ENCODE measurements around the gene IQGAP3.

Gene IQGAP3

GRCh38 chr1:156489166-156489934 is 83.0 kb downstream of the IQGAP3 start:
- DNase-seq (ENCODE audit: extremely low spot score, insufficient read length, low read depth) (no peak), FAIRE-seq (no peak)

DNA sequence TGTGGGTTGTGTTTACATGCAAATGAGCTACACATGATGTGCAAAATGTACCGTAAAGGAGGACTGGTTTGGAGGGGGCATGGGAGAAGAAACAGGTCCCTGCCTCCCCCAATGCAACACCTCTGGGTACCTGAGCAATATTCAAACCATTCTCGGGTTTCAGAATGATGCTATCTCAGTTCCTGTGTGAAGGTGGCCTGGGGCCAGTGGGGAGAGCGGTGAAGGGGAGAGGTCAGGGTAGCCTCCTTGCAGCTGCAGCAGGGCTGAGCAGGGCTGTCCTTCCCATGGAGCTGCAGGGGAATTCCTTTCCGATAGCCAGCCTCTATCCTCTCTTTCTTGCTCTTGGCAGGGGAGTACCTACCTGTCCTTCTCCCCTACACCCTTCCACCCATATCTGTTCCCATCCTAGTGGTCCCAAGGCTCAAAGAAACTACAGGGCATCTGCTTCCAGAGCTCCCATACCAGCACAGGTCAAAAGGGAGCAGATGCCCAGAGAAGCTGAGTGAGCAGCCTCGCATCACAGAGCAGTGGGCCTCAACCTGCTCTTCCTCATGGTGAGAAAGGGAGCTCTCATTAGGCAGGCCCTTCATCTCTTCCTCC is 83.7 kb downstream of the IQGAP3 start:
- FAIRE-seq = peak; percentile 97
- no peak for DNase-seq (ENCODE audit: extremely low spot score, insufficient read length, low read depth)

DNA sequence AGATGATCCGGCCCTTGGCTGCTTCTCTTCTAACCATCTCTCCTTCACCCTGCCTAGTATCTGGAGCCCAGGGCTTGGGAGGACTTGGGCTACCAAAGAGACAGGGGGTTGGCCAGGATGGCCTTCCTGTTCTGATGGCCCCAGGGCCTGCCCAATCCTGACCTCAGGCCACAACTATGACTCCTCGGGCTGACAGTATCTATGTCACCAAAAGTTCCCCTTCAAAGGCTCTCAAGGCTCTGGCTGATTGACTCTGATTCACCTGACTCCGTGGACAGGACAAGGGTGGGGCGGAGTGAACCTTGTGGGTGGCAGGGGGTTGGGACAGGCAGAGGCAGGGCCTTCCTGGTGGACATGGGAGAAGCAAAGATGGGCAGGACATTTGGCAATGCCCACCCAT is 84.5 kb downstream of the IQGAP3 start:
- FAIRE-seq (peak; percentile 78), DNase-seq (ENCODE audit: extremely low spot score, insufficient read length, low read depth) (no peak)

DNA sequence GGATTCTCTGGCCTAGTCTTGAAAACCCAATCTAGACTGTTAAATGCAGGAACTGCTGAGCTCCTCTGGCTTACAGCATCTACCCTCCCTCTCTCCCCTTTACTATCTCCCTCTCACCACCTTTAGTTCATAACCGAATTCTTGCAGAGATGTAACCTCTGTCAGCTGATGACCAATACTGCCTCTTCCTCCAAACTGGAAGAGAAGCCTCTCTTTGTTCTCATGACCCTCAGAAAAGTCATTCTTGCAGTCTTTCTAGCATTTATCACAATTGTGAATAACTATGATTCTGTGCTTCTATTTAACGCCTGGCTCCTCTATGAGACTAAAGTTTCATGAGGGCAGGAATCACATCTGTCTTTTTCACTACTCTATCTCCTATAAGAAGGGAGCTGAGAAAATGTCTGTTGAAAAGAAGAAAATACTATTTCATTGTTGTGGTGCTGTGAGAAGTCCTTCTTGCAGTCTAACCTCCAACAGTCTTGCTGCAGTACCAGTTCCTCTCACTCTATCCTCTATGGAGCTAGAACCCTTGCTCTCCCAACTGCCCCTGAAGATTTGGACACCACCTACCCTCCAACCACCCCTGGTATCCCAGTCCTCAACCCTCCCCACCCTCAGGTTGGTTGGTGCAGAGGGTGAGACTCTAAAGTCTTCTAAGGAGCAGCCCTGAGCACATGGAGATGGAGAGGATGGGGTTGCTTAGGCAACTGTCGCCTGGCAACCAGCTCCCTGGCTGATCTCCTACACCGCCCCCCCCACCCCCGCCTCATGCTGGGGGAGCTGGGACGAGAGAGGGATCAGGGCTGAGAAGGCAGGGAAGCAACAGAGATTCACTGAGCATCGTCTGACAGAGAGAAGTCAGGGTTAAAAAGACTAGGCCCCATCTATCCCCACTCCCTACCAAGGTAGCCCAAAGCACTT is 85.7 kb downstream of the IQGAP3 start:
- DNase-seq (ENCODE audit: extremely low spot score, insufficient read length, low read depth) = no peak
- no peak for FAIRE-seq

DNA sequence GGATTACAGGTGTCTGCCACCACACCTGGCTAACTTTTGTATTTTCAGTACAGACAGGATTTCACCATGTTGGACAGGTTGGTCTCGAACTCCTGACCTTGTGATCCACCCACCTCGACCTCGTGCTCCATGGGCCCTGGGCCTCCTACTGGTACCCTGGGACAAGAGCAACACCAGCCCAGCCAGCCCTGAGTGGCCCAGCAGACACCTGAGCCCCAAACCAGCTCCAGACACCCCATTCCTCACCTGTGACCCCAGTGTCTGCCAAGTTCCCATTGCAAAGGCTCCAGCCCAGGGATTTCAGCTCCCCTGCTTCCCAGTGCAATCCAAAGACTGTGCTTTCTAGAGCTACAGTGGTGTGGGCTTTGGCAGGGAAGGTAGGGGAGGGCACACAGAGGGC is 86.4 kb downstream of the IQGAP3 start:
- FAIRE-seq = no peak
- DNase-seq (ENCODE audit: extremely low spot score, insufficient read length, low read depth) = no peak

DNA sequence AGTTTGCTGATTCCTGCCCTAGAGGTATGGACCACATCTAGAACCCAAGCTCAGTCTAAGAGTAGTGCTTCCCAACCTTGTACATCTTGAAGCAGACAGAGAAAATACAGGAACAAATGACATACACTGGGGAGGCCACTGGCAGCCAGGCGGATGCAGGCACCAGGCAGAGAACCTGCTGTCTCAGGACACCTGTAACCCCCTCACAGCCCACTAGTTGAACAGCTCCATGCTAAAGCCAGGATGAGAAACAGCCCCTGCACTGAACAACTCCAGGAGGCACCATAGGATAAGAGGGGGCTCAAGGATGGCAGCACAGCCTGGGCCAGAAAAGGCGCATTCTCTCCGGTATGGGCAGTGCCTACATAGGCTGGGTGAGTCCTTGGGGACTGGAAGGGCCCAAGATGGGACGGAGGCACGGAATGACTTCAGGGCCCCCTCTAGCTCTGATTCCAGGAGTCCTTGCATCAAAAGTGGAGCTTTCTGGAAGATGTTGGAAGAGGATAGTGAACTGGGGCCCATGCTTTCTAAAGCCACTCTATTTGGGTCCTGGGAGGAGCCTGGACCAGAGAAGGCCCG is 87.8 kb downstream of the IQGAP3 start:
- FAIRE-seq = no peak

GRCh38 chr1:156483397-156483796 is 89.0 kb downstream of the IQGAP3 start:
- FAIRE-seq (no peak), DNase-seq (ENCODE audit: extremely low spot score, insufficient read length, low read depth) (no peak)

More for the DNA sequence above, 87.8 kb downstream of the IQGAP3 start:
- no peak for DNase-seq (ENCODE audit: extremely low spot score, insufficient read length, low read depth)

DNA sequence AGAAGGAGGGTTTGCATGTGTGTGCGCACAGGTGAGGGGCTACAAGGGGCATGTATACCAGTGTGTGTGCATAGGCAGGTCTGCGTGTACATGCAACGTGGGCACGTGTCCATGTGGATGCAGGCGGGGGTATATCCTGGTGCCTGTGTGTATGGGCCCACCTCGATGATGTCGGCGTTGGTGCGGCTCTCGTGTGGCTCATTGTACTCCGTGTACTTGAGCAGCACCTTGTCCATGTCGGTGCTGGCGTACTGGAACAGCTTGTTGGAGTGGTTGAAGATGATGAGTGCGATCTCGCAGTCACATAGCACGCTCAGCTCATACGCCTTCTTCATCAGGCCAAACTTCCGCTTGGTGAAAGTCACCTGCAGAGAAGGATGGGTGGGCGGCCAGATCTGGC is 90.1 kb downstream of the IQGAP3 start:
- no peak for DNase-seq (ENCODE audit: extremely low spot score, insufficient read length, low read depth)
- no peak for FAIRE-seq

DNA sequence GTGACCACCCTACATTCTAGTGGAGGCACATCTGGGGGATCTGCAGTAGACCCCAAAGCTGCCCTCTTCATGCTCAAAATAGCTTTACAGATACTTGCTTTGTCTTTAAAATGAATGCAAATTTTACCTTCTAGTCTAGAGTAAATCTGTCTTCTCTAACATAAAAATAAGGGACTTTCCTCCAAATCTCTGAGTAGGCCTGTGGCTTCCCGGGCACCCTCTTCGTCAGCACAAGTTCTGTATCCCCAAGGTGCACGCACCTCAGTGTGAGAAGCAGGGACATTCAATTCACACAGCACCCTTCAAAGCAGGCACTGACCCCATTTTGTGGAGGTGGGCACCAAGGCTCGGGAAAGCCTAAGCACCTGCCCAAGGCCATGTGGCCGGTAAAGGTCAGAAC is 90.8 kb downstream of the IQGAP3 start:
- DNase-seq (ENCODE audit: extremely low spot score, insufficient read length, low read depth) (no peak), FAIRE-seq (peak; percentile 45)

GRCh38 chr1:156480411-156481192 is 91.8 kb downstream of the IQGAP3 start:
- peak; percentile 78 for DNase-seq (ENCODE audit: extremely low spot score, insufficient read length, low read depth)
- FAIRE-seq = peak; percentile 93

DNA sequence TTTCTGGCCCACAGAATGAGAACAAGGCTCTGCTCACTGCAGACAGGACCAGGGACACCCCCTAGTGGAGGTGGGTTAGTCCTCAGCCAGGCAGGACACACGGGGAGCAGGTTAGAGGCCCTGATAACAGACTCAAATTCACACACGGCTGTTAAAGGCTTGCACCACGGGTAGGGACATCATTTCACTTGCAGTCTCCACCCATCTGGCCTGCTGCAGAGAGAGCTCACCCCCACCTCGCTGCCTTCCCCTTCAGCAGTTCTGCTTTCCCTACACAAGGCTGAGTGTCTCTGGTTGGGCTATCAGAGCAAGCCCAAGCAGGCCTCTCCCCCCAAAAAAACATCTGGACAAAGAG is 92.4 kb downstream of the IQGAP3 start:
- FAIRE-seq = peak; percentile 5

DNA sequence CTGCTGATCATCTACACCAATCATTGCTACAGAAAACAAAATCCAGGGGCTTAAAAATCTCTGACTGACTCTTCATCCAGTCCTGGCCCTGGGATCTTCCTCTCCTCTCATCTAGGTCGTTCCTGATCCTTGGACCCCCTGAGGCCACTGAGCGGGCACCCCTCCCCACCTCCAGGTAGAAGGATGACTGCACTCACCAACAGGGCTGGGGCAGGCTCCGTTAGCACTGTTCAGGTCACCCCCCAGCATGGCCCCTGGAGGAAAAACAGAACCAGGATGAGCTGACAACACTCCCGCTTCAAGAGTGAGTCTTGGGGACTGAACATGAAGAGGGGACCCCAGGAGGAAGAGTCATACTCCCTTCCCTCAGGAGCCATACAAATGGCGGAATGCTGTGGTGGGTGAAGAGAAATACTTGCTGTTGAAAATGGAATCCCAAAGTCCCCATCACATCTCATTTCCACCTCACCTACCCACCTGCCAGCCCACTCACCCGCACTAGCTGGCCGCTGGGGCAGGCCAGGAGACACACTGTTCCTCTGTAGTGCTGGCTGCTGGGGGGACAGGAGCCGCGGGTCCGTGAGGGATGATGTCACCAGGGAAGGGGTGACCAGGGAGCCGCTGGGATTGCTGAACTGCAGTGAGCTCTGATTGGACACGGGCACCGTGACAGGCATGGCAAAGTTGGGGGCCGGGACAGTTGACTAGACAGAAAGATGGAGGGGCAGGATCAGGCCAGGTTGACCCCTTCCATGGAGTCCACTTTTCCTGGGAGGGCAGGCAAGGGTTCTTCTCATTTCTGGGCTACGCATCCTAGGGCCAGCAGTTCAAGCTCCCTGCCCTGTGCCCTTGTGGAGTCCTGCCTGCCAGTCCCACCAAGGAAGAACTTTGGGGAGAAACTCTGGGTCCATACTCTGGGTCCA is 93.0 kb downstream of the IQGAP3 start:
- FAIRE-seq = no peak

More for the DNA sequence above, 92.4 kb downstream of the IQGAP3 start:
- no peak for DNase-seq (ENCODE audit: extremely low spot score, insufficient read length, low read depth)

DNA sequence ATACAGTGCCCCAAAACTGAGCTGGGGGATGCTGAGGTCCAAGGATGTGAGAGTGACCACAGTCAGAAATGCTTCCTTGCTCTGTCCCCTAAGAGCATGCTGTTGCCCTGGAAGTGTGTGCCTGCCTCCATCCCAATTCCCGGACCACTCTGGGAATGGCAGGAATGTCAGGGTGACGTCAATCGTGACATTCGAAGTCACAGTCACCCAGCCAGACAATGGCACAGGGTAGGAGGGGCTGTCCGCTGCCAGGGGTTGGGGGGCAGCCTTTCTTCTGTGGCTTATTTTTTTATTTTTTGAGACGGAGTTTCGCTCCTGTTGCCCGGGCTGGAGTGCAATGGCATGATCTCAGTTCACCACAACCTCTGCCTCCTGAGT is 94.1 kb downstream of the IQGAP3 start:
- FAIRE-seq (no peak), DNase-seq (ENCODE audit: extremely low spot score, insufficient read length, low read depth) (no peak)

More for the DNA sequence above, 93.0 kb downstream of the IQGAP3 start:
- DNase-seq (ENCODE audit: extremely low spot score, insufficient read length, low read depth) = no peak

- no peak for FAIRE-seq
- no peak for DNase-seq (ENCODE audit: extremely low spot score, insufficient read length, low read depth)
These were observed 94.7 kb downstream of the IQGAP3 start for GRCh38 chr1:156477526-156478249.

DNA sequence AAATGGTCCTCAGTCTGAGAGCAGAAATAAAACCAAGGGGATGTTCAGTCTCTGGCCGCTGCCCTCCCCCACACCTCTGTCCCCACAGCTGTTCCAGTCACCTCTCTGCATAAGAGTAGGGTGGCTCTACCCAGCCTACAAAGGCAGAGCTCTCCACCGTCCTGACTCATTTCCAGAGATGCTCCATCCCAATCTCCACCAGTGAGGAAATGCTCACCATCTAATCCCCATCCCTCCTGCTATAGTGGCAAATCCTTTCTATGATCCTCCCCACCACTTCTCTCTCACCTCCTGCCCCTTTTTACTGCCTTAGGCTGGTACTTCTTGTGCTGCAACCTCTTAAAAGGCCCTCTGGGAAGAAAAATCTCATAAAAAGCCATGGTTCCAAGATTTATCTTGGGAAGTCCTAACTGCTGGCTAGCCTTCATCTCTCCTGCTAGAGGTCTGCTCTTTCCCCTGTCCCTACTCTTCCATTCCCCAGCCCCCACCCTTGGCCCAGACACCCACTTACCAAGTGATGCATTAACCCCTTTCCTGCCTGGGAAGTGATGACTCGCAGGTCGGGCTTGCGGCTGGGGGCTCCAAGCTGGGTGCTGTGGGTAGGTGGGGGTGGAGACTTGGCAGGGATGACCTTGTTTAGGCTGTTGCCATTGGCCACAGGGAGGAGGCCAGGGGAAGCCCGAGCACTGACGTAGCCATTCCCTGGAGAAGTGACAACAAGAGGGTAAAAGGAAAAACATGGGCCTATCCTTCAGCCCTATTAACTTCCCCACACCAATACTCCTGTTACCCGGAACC is 95.7 kb downstream of the IQGAP3 start:
- FAIRE-seq = no peak

DNA sequence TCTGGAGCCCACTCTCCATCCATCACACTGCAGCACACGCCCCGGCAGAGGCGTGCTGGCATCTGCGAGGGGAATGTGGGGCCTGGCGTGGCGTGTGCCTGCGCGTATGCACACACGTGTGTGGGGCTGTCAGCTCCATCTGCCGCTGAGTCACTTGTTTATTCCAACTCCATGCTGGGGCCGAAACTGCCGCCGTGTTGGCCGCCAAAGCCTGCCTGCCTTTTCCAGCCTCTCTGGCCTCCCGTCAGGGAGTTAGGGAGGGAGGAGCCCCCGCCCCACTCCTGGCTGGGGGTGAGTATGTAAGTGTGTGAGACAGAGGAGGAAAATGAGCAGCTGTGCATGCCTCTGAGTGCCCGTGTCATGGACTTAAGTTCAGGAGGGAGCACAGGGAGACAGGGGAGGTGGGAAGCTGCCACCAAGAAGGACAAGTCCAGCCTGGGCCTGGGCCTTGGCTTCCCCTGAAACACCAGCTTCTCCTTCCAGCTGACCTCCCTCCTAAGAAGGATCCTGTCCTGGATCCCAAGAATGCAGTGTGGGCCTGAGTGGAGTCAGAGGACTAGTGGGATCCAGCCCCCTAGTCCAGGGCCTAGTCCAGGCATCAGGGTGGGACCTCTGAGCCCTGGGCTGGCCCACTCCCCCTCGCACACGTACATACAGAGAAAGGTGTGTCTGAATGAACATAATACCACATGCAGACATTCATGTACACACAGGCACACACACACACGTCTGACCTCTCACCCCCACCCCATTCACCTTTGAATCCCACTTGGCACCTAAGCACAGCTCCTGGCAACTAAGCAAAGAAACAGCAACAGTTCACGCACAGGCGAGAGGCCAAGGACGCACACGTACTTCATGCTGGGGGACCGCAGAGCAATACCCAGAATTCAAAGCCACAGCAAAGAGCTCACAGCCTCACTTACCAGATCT is 96.5 kb downstream of the IQGAP3 start:
- DNase-seq (ENCODE audit: extremely low spot score, insufficient read length, low read depth) (no peak), FAIRE-seq (no peak)

More for the DNA sequence above, 95.7 kb downstream of the IQGAP3 start:
- no peak for DNase-seq (ENCODE audit: extremely low spot score, insufficient read length, low read depth)

All from GM18507 (cell line).